Heart left ventricle (tissue), 13 donors: Measurements from ENCODE around the gene USP7.

Experiments used
- POLR2A ChIP-seq, 2 donors: fragments of 450-650 bp; IDR thresholded peaks; one replicate each; pipeline ENCODE4 v1.6.1; 2017; ENCODE audit warnings: antibody characterized with exemption in 2 of 2, mild to moderate bottlenecking in 2 of 2, moderate library complexity in 2 of 2
- TF ChIP-seq, protein P1 (sequence below), 12 donors: fragments of 200-600 bp; sonication (generic) in 4 of 12; IDR thresholded peaks; one replicate each; pipeline versions ENCODE4 v1.5.0 to v1.8.0; 2018 to 2022; ENCODE audit warnings: antibody characterized with exemption in 12 of 12, mild to moderate bottlenecking in 5 of 12
- donor health status: ischemic (EF 13 %, LVEDD 7.1; RV severe dilation, severe dysfunction).
- donor health status: DM: no; HTN: yes; CAD: no.
- donor health status: DM: no; HTN: no; CAD: no.
- donor health status: ischemic (EF 25% LVEDD 6.9; RV normal size, moderate dysfunction).
- donor health status: ischemic (EF 25% LVEDD 5.7; RV mildly dilated, moderate dysfunction).
- donor health status: ischemic (EF 35%, LVEDD 5.7; RV mildly dilated, moderate dysfunction).
- donor health status: nonischemic (EF 11% LVEDD 7.7; RV severe dilation, severe dysfunction).
- donor health status: DM: yes; HTN: yes; CAD: no.
- donor health status: PGD.
- donor health status: ischemic (EF 29% LVEDD 5.4; RV normal size, mild dysfunction).
- donor health status: nonischemic (EF 23%, LVEDD 6.1; RV moderate dilation, normal function).

DNA sequence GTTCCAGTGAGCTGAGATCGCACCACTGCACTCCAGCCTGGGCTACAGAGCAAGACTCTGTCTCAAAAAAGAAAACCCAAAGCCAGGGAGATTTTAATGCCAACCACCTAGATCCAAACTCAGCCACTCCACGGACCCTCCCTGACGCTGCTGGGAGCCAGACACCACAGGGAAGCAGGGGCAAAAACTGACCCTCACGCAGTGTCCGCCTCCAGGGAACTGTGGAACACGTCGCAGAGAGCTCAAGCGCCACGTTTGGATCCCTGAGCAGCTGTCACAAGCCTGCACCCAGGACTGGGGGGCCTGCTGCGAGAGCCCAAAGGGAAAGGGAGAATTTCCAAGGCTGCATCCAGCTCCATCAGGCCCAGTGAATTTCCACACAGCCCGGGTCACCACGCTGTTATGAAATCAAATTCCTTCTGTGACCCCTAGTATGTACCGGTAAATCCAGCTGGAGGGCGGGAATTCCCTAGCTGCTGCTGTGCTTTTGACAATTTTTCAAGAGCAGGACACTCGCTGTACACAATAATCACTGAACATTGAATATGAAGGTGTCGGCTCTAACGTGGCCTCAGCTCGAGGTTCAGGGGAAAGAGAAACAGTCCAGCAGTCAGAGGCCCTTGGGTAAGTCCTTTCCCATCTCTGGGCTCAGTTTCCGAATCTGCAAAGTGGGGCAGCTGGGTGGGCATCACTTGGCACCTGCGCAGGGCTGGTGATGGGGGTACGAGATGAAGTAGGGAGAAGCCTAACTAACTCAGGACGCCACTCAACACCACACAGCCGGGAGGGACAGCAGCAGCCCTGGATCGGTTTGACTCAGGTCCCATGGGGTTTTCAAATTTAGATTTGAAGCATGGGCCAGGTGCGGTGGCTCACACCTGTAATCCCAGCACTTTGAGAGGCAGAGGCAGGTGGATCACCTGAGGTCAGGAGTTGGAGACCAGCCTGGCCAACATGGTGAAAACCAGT lies 103.5 kb downstream of the USP7 start:
- TF ChIP-seq POLR2A (IDR thresholded peaks at IDR 0.05): no peak
- TF ChIP-seq, protein P1, sequence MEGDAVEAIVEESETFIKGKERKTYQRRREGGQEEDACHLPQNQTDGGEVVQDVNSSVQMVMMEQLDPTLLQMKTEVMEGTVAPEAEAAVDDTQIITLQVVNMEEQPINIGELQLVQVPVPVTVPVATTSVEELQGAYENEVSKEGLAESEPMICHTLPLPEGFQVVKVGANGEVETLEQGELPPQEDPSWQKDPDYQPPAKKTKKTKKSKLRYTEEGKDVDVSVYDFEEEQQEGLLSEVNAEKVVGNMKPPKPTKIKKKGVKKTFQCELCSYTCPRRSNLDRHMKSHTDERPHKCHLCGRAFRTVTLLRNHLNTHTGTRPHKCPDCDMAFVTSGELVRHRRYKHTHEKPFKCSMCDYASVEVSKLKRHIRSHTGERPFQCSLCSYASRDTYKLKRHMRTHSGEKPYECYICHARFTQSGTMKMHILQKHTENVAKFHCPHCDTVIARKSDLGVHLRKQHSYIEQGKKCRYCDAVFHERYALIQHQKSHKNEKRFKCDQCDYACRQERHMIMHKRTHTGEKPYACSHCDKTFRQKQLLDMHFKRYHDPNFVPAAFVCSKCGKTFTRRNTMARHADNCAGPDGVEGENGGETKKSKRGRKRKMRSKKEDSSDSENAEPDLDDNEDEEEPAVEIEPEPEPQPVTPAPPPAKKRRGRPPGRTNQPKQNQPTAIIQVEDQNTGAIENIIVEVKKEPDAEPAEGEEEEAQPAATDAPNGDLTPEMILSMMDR (IDR thresholded peaks at IDR 0.05): no peak
